IgD-negative memory B cell (primary cell): ENCODE results near the gene MINDY4. TPM values are rescaled to one million over a fixed set of nuclear protein-coding genes. Genes with fewer than 3 reads are reported as not detected.

Experiments used
- H3K27ac Mint-ChIP-seq, 3 donors: one replicate each; pipeline ENCODE4 v1.8.0; 2020 to 2022; ENCODE audit warnings: mild to moderate bottlenecking in 3 of 3, mixed read lengths in 3 of 3, moderate library complexity in 1 of 3
- H3K27me3 Mint-ChIP-seq: one replicate; pipeline ENCODE4 v1.8.0; 2021; ENCODE audit warnings: mixed read lengths
- H3K36me3 Mint-ChIP-seq: one replicate; pipeline ENCODE4 v1.8.0; 2020; ENCODE audit warnings: mild to moderate bottlenecking, mixed read lengths
- H3K4me1 Mint-ChIP-seq, 3 donors: one replicate each; pipeline ENCODE4 v1.8.0; 2020 to 2022; ENCODE audit warnings: mixed read lengths in 3 of 3, mild to moderate bottlenecking in 1 of 3
- H3K4me3 Mint-ChIP-seq, 4 donors: one replicate each; pipeline ENCODE4 v1.8.0; 2020 to 2022; ENCODE audit warnings: mild to moderate bottlenecking in 4 of 4, mixed read lengths in 4 of 4, moderate library complexity in 3 of 4
- H3K9me3 Mint-ChIP-seq, 3 donors: one replicate each; pipeline ENCODE4 v1.8.0; 2020 to 2021; ENCODE audit warnings: mixed read lengths in 3 of 3, mild to moderate bottlenecking in 1 of 3
- polyA plus RNA-seq: library from polyadenylated mRNA; unstranded; fragments of 300-500 nt; fragmentation: Illumina TruSeq; gene quantifications from one replicate; pipeline ENCODE4 v1.2.3, GENCODE V29; 2021

MINDY4 gene
- 0.25 TPM for polyA plus RNA-seq

DNA sequence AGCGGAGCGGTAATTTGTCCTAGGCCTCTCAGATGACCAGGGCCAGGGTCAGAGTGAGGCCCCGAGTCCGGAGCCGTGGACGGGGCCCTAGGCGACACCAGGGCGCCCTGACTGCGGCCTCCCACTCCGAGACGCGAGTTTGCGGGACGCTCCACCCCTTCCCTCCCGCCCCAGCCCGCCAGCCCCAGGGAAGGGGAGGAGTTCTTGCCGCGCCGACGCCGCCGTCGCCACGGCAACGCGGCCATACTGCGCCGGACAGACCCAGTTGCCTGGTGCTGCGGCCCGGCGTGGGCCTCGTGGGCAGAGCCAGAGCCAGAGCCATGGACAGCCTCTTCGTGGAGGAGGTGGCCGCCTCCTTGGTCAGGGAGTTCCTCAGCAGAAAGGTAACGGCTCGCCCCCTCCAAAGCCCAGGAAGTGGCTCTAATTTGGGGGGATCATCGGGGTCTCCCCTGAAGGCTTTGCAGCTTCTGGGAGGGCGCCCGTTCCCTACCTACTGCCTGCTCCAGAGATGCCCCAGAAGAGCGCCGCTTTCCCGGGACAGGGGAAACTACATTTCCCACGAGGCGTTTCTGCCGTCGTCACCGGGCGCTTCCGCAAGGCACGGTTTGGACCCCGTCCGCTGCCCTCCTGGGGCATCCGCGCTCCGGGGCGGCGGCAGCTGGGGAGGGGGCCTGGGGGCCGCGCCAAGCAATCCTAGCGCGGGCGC is at the start of gene MINDY4:
TSS of gene MINDY4 (plus strand) at position 244 of the 706 bp plus-strand sequence. CDS start at position 321, 77 bp downstream.
- Mint-ChIP-seq H3K4me1 (peaks cover 0 to 7% (median 6%) of the 10 kb centered on the region in 3 donors), H3K27me3 (no peaks in the 10 kb centered on the region), H3K9me3 (no peaks in the 10 kb centered on the region), H3K36me3 (no peaks in the 10 kb centered on the region), H3K27ac (peak within 1 kb of the TSS; percentile 2 to 64 (median 3)), H3K4me3 (peak within 1 kb of the TSS; percentile 87 to 98 (median 91))

DNA sequence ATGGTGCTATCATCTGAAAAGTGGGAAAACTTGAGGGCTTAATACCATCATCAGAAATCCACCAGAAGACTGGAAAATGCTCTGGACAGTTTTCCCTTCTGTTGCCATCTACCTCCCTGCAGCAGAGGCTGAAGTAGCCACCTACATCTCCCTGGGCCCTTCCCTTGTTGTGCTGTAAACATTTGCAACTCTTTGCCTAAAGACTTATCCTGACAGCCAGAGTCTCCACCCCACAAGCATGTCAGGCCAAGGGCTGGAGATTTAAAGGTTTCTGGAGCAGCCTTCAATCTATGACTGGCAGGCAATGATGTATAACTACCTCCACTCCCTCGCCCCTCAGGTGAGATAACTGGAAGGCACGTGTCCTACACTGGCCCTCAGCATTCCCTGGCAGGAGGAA is 49.0 kb upstream of the MINDY4 start:
- peaks cover 4 to 7% (median 5%) of the 10 kb centered on the region in 3 donors for H3K4me1 Mint-ChIP-seq

GRCh38 chr7:30722671-30723070 is 48.5 kb upstream of the MINDY4 start:
- Mint-ChIP-seq H3K27me3 (peaks cover 4% of the 10 kb centered on the region), H3K9me3 (peaks cover 10 to 19% (median 13%) of the 10 kb centered on the region in 3 donors), H3K4me3 (peak overlapping the region in 1 of 4 donors; percentile 13), H3K36me3 (peaks cover 4% of the 10 kb centered on the region), H3K4me1 (peaks cover 7 to 12% (median 8%) of the 10 kb centered on the region in 3 donors), H3K27ac (no peak overlapping the region)

More for the DNA sequence above, 49.0 kb upstream of the MINDY4 start:
- Mint-ChIP-seq H3K4me3 (no peak overlapping the region), H3K36me3 (peaks cover 4% of the 10 kb centered on the region), H3K9me3 (peaks cover 12 to 19% (median 13%) of the 10 kb centered on the region in 3 donors), H3K27ac (no peak overlapping the region), H3K27me3 (peaks cover 4% of the 10 kb centered on the region)

GRCh38 chr7:30723776-30724175 is 47.4 kb upstream of the MINDY4 start:
- Mint-ChIP-seq H3K9me3 (peaks cover 0 to 9% (median 5%) of the 10 kb centered on the region in 3 donors), H3K27ac (no peak overlapping the region), H3K36me3 (no peaks in the 10 kb centered on the region), H3K4me3 (no peak overlapping the region), H3K27me3 (peaks cover 2% of the 10 kb centered on the region), H3K4me1 (peaks cover 11 to 21% (median 14%) of the 10 kb centered on the region in 3 donors)

GRCh38 chr7:30726296-30727006 is 44.8 kb upstream of the MINDY4 start:
- H3K4me3 Mint-ChIP-seq = peak overlapping the region; percentile 11 to 89 (median 74)
- no peak overlapping the region for H3K27ac Mint-ChIP-seq
- peaks cover 12 to 23% (median 17%) of the 10 kb centered on the region in 3 donors for H3K4me1 Mint-ChIP-seq
- H3K27me3 Mint-ChIP-seq = peaks cover 4% of the 10 kb centered on the region
- no peaks in the 10 kb centered on the region for H3K9me3 Mint-ChIP-seq
- no peaks in the 10 kb centered on the region for H3K36me3 Mint-ChIP-seq

GRCh38 chr7:30727061-30727945 is 43.9 kb upstream of the MINDY4 start:
- H3K4me1 Mint-ChIP-seq = peaks cover 12 to 23% (median 17%) of the 10 kb centered on the region in 3 donors
- peak overlapping the region in 1 of 3 donors; percentile 10 for H3K27ac Mint-ChIP-seq
- H3K36me3 Mint-ChIP-seq = no peaks in the 10 kb centered on the region
- peaks cover 4% of the 10 kb centered on the region for H3K27me3 Mint-ChIP-seq
- H3K4me3 Mint-ChIP-seq = peak overlapping the region; percentile 11 to 89 (median 74)
- no peaks in the 10 kb centered on the region for H3K9me3 Mint-ChIP-seq

DNA sequence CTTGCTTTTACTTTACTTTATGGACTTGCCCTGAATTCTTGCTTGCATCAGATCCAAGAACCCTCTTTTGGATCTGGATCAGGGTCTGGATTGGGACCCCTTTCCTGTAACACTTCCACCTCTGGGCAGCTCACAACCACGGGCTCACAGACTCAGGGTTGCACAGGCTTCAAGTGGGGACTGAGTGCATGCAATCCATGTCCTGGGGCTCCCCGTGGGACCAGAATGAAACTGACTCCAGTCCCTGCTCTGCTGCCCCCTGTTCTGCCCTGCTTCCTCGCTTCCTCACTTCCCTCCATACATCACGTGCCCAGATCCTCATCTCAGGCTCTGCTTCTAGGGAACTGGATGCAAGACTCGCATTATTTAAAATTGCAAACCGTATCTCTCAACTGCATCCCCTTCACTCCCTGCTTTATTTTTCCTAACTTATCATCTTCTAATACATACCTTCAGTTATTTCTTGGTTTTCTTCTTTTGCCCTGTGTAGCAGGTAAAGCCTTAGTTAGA is 42.6 kb upstream of the MINDY4 start:
- H3K4me1 Mint-ChIP-seq = peaks cover 12 to 23% (median 17%) of the 10 kb centered on the region in 3 donors
- no peaks in the 10 kb centered on the region for H3K9me3 Mint-ChIP-seq
- H3K27ac Mint-ChIP-seq = no peak overlapping the region
- peaks cover 7% of the 10 kb centered on the region for H3K27me3 Mint-ChIP-seq
- H3K36me3 Mint-ChIP-seq = no peaks in the 10 kb centered on the region
- H3K4me3 Mint-ChIP-seq = no peak overlapping the region

GRCh38 chr7:30729642-30730041 is 41.6 kb upstream of the MINDY4 start:
- Mint-ChIP-seq H3K4me3 (no peak overlapping the region), H3K27ac (no peak overlapping the region), H3K36me3 (no peaks in the 10 kb centered on the region), H3K27me3 (peaks cover 7% of the 10 kb centered on the region), H3K4me1 (peaks cover 12 to 23% (median 17%) of the 10 kb centered on the region in 3 donors), H3K9me3 (no peaks in the 10 kb centered on the region)

GRCh38 chr7:30730097-30730496 is 41.1 kb upstream of the MINDY4 start:
- H3K4me3 Mint-ChIP-seq = no peak overlapping the region
- peaks cover 12 to 23% (median 17%) of the 10 kb centered on the region in 3 donors for H3K4me1 Mint-ChIP-seq
- no peaks in the 10 kb centered on the region for H3K36me3 Mint-ChIP-seq
- no peak overlapping the region for H3K27ac Mint-ChIP-seq
- H3K9me3 Mint-ChIP-seq = no peaks in the 10 kb centered on the region
- peaks cover 9% of the 10 kb centered on the region for H3K27me3 Mint-ChIP-seq

DNA sequence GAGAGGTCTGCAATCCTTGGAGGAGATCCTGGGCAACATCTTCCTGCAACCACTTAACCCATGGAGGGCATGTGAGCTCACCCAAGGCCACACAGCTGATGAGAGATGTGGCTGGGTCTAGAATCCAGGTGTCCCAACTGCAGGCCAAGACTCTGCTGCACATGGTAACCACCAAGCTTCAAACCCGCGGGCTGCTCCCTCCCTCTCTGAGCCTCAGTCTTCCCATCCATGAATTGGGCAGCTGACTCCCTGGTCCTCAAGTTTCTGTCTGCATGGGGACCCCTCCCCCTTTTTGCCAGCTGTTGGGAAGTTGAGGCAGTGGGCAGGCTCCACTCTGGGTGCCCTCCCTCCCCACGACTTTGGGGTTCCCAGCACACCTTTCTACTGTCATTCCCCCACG is 40.2 kb upstream of the MINDY4 start:
- peaks cover 10% of the 10 kb centered on the region for H3K27me3 Mint-ChIP-seq
- H3K36me3 Mint-ChIP-seq = no peaks in the 10 kb centered on the region
- H3K9me3 Mint-ChIP-seq = no peaks in the 10 kb centered on the region
- H3K4me3 Mint-ChIP-seq = no peak overlapping the region
- no peak overlapping the region for H3K27ac Mint-ChIP-seq
- peaks cover 12 to 23% (median 14%) of the 10 kb centered on the region in 3 donors for H3K4me1 Mint-ChIP-seq

DNA sequence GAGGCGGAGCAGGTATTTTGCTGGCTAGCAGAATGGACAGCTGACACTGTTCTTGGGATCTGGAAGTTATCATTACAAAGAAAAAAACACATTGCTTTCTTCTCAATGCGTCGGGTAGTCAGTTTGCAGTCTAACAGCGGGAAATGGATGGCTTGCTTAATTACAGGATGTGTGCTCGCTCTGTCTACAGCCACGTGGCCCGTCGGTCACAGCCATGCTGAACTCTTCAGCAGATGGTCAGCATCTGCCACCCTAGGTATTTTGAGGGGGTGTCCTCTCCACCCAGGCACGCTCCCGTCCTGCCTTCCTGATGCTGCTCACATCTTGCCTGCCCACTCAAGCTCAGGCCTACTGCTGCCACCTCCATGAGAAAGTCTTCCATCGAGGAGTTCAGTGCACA is 39.6 kb upstream of the MINDY4 start:
- H3K4me3 Mint-ChIP-seq = no peak overlapping the region
- no peak overlapping the region for H3K27ac Mint-ChIP-seq

GRCh38 chr7:30732606-30733005 is 38.6 kb upstream of the MINDY4 start:
- H3K27me3 Mint-ChIP-seq = peaks cover 8% of the 10 kb centered on the region
- no peaks in the 10 kb centered on the region for H3K9me3 Mint-ChIP-seq
- no peak overlapping the region for H3K4me3 Mint-ChIP-seq
- peak overlapping the region in 1 of 3 donors; percentile 23 for H3K27ac Mint-ChIP-seq
- peaks cover 9 to 12% (median 10%) of the 10 kb centered on the region in 3 donors for H3K4me1 Mint-ChIP-seq
- no peaks in the 10 kb centered on the region for H3K36me3 Mint-ChIP-seq

More for the DNA sequence above, 39.6 kb upstream of the MINDY4 start:
- H3K9me3 Mint-ChIP-seq = no peaks in the 10 kb centered on the region
- peaks cover 8% of the 10 kb centered on the region for H3K27me3 Mint-ChIP-seq
- H3K36me3 Mint-ChIP-seq = no peaks in the 10 kb centered on the region
- peaks cover 12 to 22% (median 14%) of the 10 kb centered on the region in 3 donors for H3K4me1 Mint-ChIP-seq

- no peak overlapping the region for H3K27ac Mint-ChIP-seq
- peaks cover 8% of the 10 kb centered on the region for H3K27me3 Mint-ChIP-seq
- no peaks in the 10 kb centered on the region for H3K9me3 Mint-ChIP-seq
- H3K4me1 Mint-ChIP-seq = peaks cover 4 to 12% (median 10%) of the 10 kb centered on the region in 3 donors
- H3K4me3 Mint-ChIP-seq = no peak overlapping the region
- H3K36me3 Mint-ChIP-seq = no peaks in the 10 kb centered on the region
Observed at GRCh38 chr7:30733216-30733615, 38.0 kb upstream of the MINDY4 start.

- no peaks in the 10 kb centered on the region for H3K36me3 Mint-ChIP-seq
- H3K27ac Mint-ChIP-seq = no peak overlapping the region
- no peaks in the 10 kb centered on the region for H3K9me3 Mint-ChIP-seq
- peaks cover 8% of the 10 kb centered on the region for H3K27me3 Mint-ChIP-seq
- no peak overlapping the region for H3K4me3 Mint-ChIP-seq
- H3K4me1 Mint-ChIP-seq = peaks cover 4 to 10% (median 9%) of the 10 kb centered on the region in 3 donors
Observed at GRCh38 chr7:30733691-30734090, 37.5 kb upstream of the MINDY4 start.
